K562 (cell line): ENCODE data around the gene ABHD16A. TPM values are rescaled to one million over a fixed set of nuclear protein-coding genes. Genes with fewer than 3 reads are reported as not detected.

ENCODE experiments used
- E2F8 ChIP-seq: fragments of 450-650 bp; IDR thresholded peaks from 2 replicates; pipeline ENCODE4 v1.7.1; 2018; ENCODE audit warnings: mild to moderate bottlenecking, low read depth; ENCODE audit not compliant: partially characterized antibody
- ELK1 ChIP-seq: sonication (generic); formaldehyde crosslinking; IDR thresholded peaks from 2 replicates; pipeline ENCODE4 v1.8.1; 2022; ENCODE audit warnings: missing genetic modification reagents
- IRF9 ChIP-seq: fragments of 450-650 bp; IDR thresholded peaks from 2 replicates; pipeline ENCODE4 v1.6.1; 2016; ENCODE audit warnings: missing biosample characterization, missing genetic modification characterization
- KAT7 ChIP-seq: sonication (generic); formaldehyde crosslinking; IDR thresholded peaks from 2 replicates; pipeline ENCODE4 v1.8.0; 2022; ENCODE audit warnings: missing genetic modification reagents, mild to moderate bottlenecking, borderline replicate concordance
- KLF16 ChIP-seq: IDR thresholded peaks from 2 replicates; pipeline ENCODE4 v1.6.1; 2016; ENCODE audit warnings: antibody characterized with exemption
- L3MBTL2 ChIP-seq: fragments of 450-650 bp; IDR thresholded peaks from 2 replicates; pipeline ENCODE4 v1.6.1; 2016; ENCODE audit warnings: mild to moderate bottlenecking, moderate library complexity
- MCM7 ChIP-seq, 2 experiments: fragments of 450-650 bp; IDR thresholded peaks; 2 replicates each; pipeline ENCODE4 v1.6.1; 2016 to 2018
- MED1 ChIP-seq: sonication (generic); formaldehyde crosslinking; IDR thresholded peaks from 2 replicates; pipeline ENCODE4 v1.8.1; 2023; ENCODE audit warnings: missing genetic modification reagents, borderline replicate concordance
- MLLT1 ChIP-seq, 2 experiments: fragments of 450-650 bp; IDR thresholded peaks; 2 replicates each; pipeline ENCODE4 v1.6.1; 2016
- NR3C1 ChIP-seq: sonication (generic); formaldehyde crosslinking; IDR thresholded peaks from 2 replicates; pipeline ENCODE4 v1.8.1; 2022; ENCODE audit warnings: missing genetic modification reagents
- PHF8 ChIP-seq: fragments of 200-600 bp; sonication (generic); IDR thresholded peaks from 2 replicates; pipeline ENCODE4 v1.6.1; 2012; ENCODE audit warnings: mixed run types, mild to moderate bottlenecking, inconsistent platforms, low read length, moderate library complexity, borderline replicate concordance
- SIN3B ChIP-seq: fragments of 450-650 bp; IDR thresholded peaks from 2 replicates; pipeline ENCODE4 v1.6.1; 2017; ENCODE audit warnings: low read depth, mild to moderate bottlenecking, moderate library complexity
- SP2 ChIP-seq: IDR thresholded peaks from 2 replicates; pipeline ENCODE4 v1.6.1; 2011; ENCODE audit warnings: mild to moderate bottlenecking, low read depth, low read length, moderate library complexity; ENCODE audit not compliant: poor library complexity, severe bottlenecking; ENCODE audit errors: extremely low read depth
- YY1 ChIP-seq, 3 experiments: IDR thresholded peaks; 2 replicates each; pipeline ENCODE4 v1.6.1; 2011; ENCODE audit warnings: low read length in 2 of 3, mild to moderate bottlenecking in 2 of 3, moderate library complexity in 2 of 3, borderline replicate concordance in 1 of 3, control low read depth in 1 of 3, low read depth in 1 of 3; ENCODE audit not compliant: insufficient read depth in 3 of 3, insufficient replicate concordance in 2 of 3, control insufficient read depth in 1 of 3, insufficient read length in 1 of 3; ENCODE audit errors: extremely low read depth in 1 of 3
- ZBTB33 ChIP-seq: sonication (generic); formaldehyde crosslinking; IDR thresholded peaks from 2 replicates; pipeline ENCODE4 v1.8.1; 2023; ENCODE audit warnings: mild to moderate bottlenecking, missing genetic modification reagents
- ZNF133 ChIP-seq: fragments of 250-450 bp; sonication (Bioruptor Pico); IDR thresholded peaks from 2 replicates; pipeline ENCODE4 v1.4.0; 2020; ENCODE audit warnings: mild to moderate bottlenecking
- ZNF24 ChIP-seq: fragments of 450-650 bp; IDR thresholded peaks from 2 replicates; pipeline ENCODE4 v1.6.1; 2016
- polyA plus RNA-seq, 8 experiments: library from polyadenylated mRNA; depleted of rRNA in 4 of 8; stranded (reverse) in 5 of 8; unstranded in 3 of 8; fragments of >200 nt; fragmentation: Nextera tagmentation in 2 of 8; fragmentation: Illumina TruSeq in 1 of 8; extraction: Ambion mirVana in 2 of 8; extraction: Trizol in 1 of 8; gene quantifications; 2 replicates each; pipeline versions ENCODE4 v1.2.1 to v1.2.3, GENCODE V29; 2011 to 2014; ENCODE audit warnings: inconsistent platforms in 1 of 8, missing spikeins in 1 of 8
- total RNA-seq, 7 experiments: library from RNA; depleted of rRNA in 6 of 7; stranded (reverse); fragments of >200 nt in 6 of 7; fragmentation: Illumina TruSeq in 2 of 7; extraction: Trizol in 2 of 7; gene quantifications; 2 replicates each; pipeline versions ENCODE4 v1.2.1 to v1.2.3, GENCODE V29; 2011 to 2021; ENCODE audit warnings: low replicate concordance in 1 of 7
- TF ChIP-seq, protein P1 (sequence below): sonication (generic); formaldehyde crosslinking; IDR thresholded peaks from 2 replicates; pipeline ENCODE4 v1.8.0; 2023; ENCODE audit warnings: mild to moderate bottlenecking, missing genetic modification reagents

Gene ABHD16A
- total and polyA plus RNA-seq, 9 of the 15 experiments (the other 6 are each of a cell fraction or from before 2014, with no cell fraction given): 25.8 to 120 (median 81.6) TPM

- TF ChIP-seq ZNF133 (no peak), KAT7 (CRISPR knock-in tag) (0 out of 2 replicates have a peak, but pooled peaks have one; percentile 8), ELK1 (CRISPR knock-in tag) (no peak), IRF9 (tag) (no peak), SIN3B (no peak), MLLT1 (IDR thresholded peaks at IDR 0.05) (no peak; a peak in 1 of 4 replicates), YY1 (IDR thresholded peaks at IDR 0.05; ENCODE audit: borderline replicate concordance in 1 of 3, control insufficient read depth in 1 of 3, extremely low read depth in 1 of 3, insufficient read depth in 3 of 3, insufficient read length in 1 of 3, insufficient replicate concordance in 2 of 3, low read depth in 1 of 3, low read length in 2 of 3) (no peak), MCM7 (IDR thresholded peaks at IDR 0.05) (no peak), E2F8 (no peak), NR3C1 (CRISPR knock-in tag) (no peak), L3MBTL2 (no peak), ZNF24 (no peak), PHF8 (no peak), KLF16 (no peak), SP2 (no peak), MED1 (no peak), ZBTB33 (CRISPR knock-in tag) (no peak)
- TF ChIP-seq, protein P1, sequence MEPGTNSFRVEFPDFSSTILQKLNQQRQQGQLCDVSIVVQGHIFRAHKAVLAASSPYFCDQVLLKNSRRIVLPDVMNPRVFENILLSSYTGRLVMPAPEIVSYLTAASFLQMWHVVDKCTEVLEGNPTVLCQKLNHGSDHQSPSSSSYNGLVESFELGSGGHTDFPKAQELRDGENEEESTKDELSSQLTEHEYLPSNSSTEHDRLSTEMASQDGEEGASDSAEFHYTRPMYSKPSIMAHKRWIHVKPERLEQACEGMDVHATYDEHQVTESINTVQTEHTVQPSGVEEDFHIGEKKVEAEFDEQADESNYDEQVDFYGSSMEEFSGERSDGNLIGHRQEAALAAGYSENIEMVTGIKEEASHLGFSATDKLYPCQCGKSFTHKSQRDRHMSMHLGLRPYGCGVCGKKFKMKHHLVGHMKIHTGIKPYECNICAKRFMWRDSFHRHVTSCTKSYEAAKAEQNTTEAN (CRISPR knock-in tag): no peak
Observed at GRCh38 chr6:31666337-31666965, 36.7 kb downstream of the ABHD16A start (continued).
